Measurements from ENCODE around the gene SMIM24. TPM values are rescaled to one million over a fixed set of nuclear protein-coding genes. Genes with fewer than 3 reads are reported as not detected.
A peak's percentile ranks its signal among the peaks of the same experiment; 100 is the strongest.
"Not testable (repeated sequence)": the region's sequence is repeated elsewhere in the genome, so short reads cannot be mapped to it uniquely, and the experiment has no call there.

The SMIM24 gene
- total and polyA plus RNA-seq, 7 donors = 0.10 to 0.53 (median 0.49) TPM; not detected in 4

- intact Hi-C loops (cut with DNase I) = no loop called here
- Histone ChIP-seq H3K27me3 (ENCODE audit: insufficient read depth in 3 of 3, low read length in 2 of 3) (no peaks in the 10 kb centered on the region), H3K36me3 (ENCODE audit: insufficient read depth in 1 of 2, low read depth in 1 of 2) (peaks cover 7 to 74% of the 10 kb centered on the region in 2 donors), H3K4me1 (peaks cover 24% of the 10 kb centered on the region), H3K9me3 (no peaks in the 10 kb centered on the region), H3K27ac (peak overlapping the region; percentile 84), H3K4me3 (no peak overlapping the region)
- DNase-seq (peak in 1 of 2 donors; percentile 64), ATAC-seq (no peak)
- WGBS, 3 donors = 81 to 84% (median 83%) methylated on average over 21 to 25 of the region's 25 CpGs
- no peak for TF ChIP-seq CTCF (IDR thresholded peaks at IDR 0.05)
These were observed 26.5 kb downstream of the SMIM24 start for GRCh38 chr19:3453840-3454239.

GRCh38 chr19:3452942-3453214, 27.4 kb downstream of the SMIM24 start:
- WGBS, 3 donors = 91 to 96% (median 94%) methylated on average over 10 of the region's 10 CpGs
- H3K9me3 ChIP-seq; H3K27me3 ChIP-seq (ENCODE audit: insufficient read depth in 3 of 3, low read length in 2 of 3); ATAC-seq; DNase-seq; H3K4me3 ChIP-seq; intact Hi-C loops (cut with DNase I): not testable (repeated sequence)
- peaks cover 7 to 82% of the 10 kb centered on the region in 2 donors for H3K36me3 ChIP-seq (ENCODE audit: insufficient read depth in 1 of 2, low read depth in 1 of 2)
- H3K4me1 ChIP-seq = peaks cover 18% of the 10 kb centered on the region
- peak overlapping the region; percentile 84 for H3K27ac ChIP-seq

GRCh38 chr19:3452171-3452941, 28.0 kb downstream of the SMIM24 start:
- no peaks in the 10 kb centered on the region for H3K9me3 ChIP-seq
- no peak for DNase-seq
- H3K27me3 ChIP-seq (ENCODE audit: insufficient read depth in 3 of 3, low read length in 2 of 3) = no peaks in the 10 kb centered on the region
- H3K4me1 ChIP-seq = peaks cover 13% of the 10 kb centered on the region
- peaks cover 7 to 88% of the 10 kb centered on the region in 2 donors for H3K36me3 ChIP-seq (ENCODE audit: insufficient read depth in 1 of 2, low read depth in 1 of 2)
- intact Hi-C loops (cut with DNase I) = no loop called here
- WGBS, 3 donors = 90 to 93% (median 91%) methylated on average over 38 of the region's 38 CpGs
- H3K4me3 ChIP-seq = no peak overlapping the region
- no peak for TF ChIP-seq CTCF (IDR thresholded peaks at IDR 0.05)
- no peak for ATAC-seq
- peak overlapping the region; percentile 84 for H3K27ac ChIP-seq

- peak; percentile 79 to 84 (median 80) for ATAC-seq
- peak overlapping the region; percentile 84 for H3K27ac ChIP-seq
- H3K27me3 ChIP-seq (ENCODE audit: insufficient read depth in 3 of 3, low read length in 2 of 3) = no peaks in the 10 kb centered on the region
- H3K4me3 ChIP-seq = no peak overlapping the region
- intact Hi-C loops (cut with DNase I) = no loop called here
- H3K36me3 ChIP-seq (ENCODE audit: insufficient read depth in 1 of 2, low read depth in 1 of 2) = peaks cover 3 to 83% of the 10 kb centered on the region in 2 donors
- peak in 1 of 2 donors; percentile 83 for DNase-seq
- TF ChIP-seq CTCF (IDR thresholded peaks at IDR 0.05) = no peak
- H3K9me3 ChIP-seq = no peaks in the 10 kb centered on the region
- peaks cover 6% of the 10 kb centered on the region for H3K4me1 ChIP-seq
- 28 to 34% (median 31%) methylated on average over 9 to 10 of the region's 10 CpGs for WGBS, 3 donors
These were observed 28.9 kb downstream of the SMIM24 start for GRCh38 chr19:3451451-3451866.

GRCh38 chr19:3450796-3451411, 29.4 kb downstream of the SMIM24 start:
- H3K27me3 ChIP-seq (ENCODE audit: insufficient read depth in 3 of 3, low read length in 2 of 3) = no peaks in the 10 kb centered on the region
- H3K36me3 ChIP-seq (ENCODE audit: insufficient read depth in 1 of 2, low read depth in 1 of 2) = peaks cover 0 to 83% of the 10 kb centered on the region in 2 donors
- H3K4me1 ChIP-seq = peaks cover 6% of the 10 kb centered on the region
- H3K4me3 ChIP-seq = no peak overlapping the region
- TF ChIP-seq CTCF (IDR thresholded peaks at IDR 0.05) = no peak
- ATAC-seq (peak; percentile 83 to 91 (median 86)), DNase-seq (peak; percentile 85 to 88)
- H3K27ac ChIP-seq = peak overlapping the region; percentile 84
- 12 to 22% (median 18%) methylated on average over 12 of the region's 12 CpGs for WGBS, 3 donors
- no peaks in the 10 kb centered on the region for H3K9me3 ChIP-seq
- intact Hi-C loops (cut with DNase I) = no loop called here
